Type B pancreatic cell (in vitro differentiated cells): ENCODE data around the gene KIFC1. TPM values are rescaled to one million over a fixed set of nuclear protein-coding genes. Genes with fewer than 3 reads are reported as not detected.
"Not testable (repeated sequence)": the region's sequence is repeated elsewhere in the genome, so short reads cannot be mapped to it uniquely, and the experiment has no call there.

Experiments used
- DNase-seq: peaks from one replicate; pipeline ENCODE4 v3.0.0; 2021; ENCODE audit warnings: mixed read lengths; ENCODE audit not compliant: unreplicated experiment; ENCODE audit errors: extremely low spot score
- H3K27ac Mint-ChIP-seq: 2 replicates; pipeline ENCODE4 v1.8.0; 2021; ENCODE audit warnings: mild to moderate bottlenecking, mixed read lengths
- H3K27me3 Mint-ChIP-seq: 2 replicates; pipeline ENCODE4 v1.8.0; 2021; ENCODE audit warnings: mixed read lengths
- H3K36me3 Mint-ChIP-seq: 2 replicates; pipeline ENCODE4 v1.8.0; 2021; ENCODE audit warnings: mixed read lengths
- H3K4me1 Mint-ChIP-seq: one replicate; pipeline ENCODE4 v1.8.0; 2021; ENCODE audit warnings: mixed read lengths; ENCODE audit not compliant: unreplicated experiment
- H3K4me3 Mint-ChIP-seq: 2 replicates; pipeline ENCODE4 v1.8.0; 2021; ENCODE audit warnings: mild to moderate bottlenecking, mixed read lengths
- H3K9me3 Mint-ChIP-seq: 2 replicates; pipeline ENCODE4 v1.8.0; 2021; ENCODE audit warnings: mixed read lengths
- CTCF ChIP-seq: fragments of 200-600 bp; sonication (generic); conservative IDR thresholded peaks from 2 replicates; pipeline ENCODE4 v1.5.0; 2021; ENCODE audit warnings: antibody characterized with exemption, mild to moderate bottlenecking
- total RNA-seq: library from RNA; stranded (reverse); gene quantifications from 2 replicates; pipeline ENCODE4 v1.2.1, GENCODE V29; 2021; ENCODE audit warnings: low replicate concordance

Gene KIFC1
- total RNA-seq, 1 donor from 2014 or later: 67.7 TPM

DNA sequence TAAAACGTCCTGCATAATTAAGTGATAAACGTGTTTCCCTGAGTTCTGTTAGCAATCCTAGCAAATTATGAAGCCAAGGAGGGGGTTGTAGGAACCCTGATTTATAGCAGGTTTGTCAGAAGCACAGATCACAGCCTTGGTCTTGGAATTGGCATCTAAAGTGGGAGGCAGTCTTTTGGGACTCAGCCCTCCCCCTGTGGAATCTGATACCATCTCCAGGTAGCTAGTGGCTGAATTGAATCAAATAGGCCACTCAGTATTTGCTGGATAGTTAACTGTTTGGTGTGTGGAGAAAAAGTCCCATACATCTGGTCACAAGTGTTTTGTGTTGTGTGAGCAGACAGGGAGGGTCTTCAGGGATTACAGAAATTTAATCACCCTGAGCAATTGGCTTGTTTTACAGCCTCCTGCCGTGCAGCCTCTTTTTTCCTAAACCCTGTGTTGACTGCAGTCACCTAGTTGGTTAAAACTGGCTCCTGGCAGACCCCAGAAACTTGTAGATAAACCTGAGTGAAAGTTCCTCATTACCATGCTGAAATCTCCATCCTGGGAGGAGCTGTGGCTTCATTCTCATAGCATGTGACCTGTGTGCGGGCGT is 19.0 kb upstream of the KIFC1 start:
- DNase-seq: no peak
- H3K4me3 Mint-ChIP-seq: no peak overlapping the region
- no peak overlapping the region for H3K27ac Mint-ChIP-seq

GRCh38 chr6:33373960-33374910 is 17.4 kb upstream of the KIFC1 start:
- peaks cover 21% of the 10 kb centered on the region for H3K4me1 Mint-ChIP-seq
- TF ChIP-seq CTCF: no peak
- no peak overlapping the region for H3K4me3 Mint-ChIP-seq
- peak overlapping the region; percentile 70 for H3K27ac Mint-ChIP-seq
- DNase-seq: no peak
- H3K36me3 Mint-ChIP-seq: no peaks in the 10 kb centered on the region
- no peaks in the 10 kb centered on the region for H3K27me3 Mint-ChIP-seq
- no peaks in the 10 kb centered on the region for H3K9me3 Mint-ChIP-seq

More for the DNA sequence above, 19.0 kb upstream of the KIFC1 start:
- H3K9me3 Mint-ChIP-seq: no peaks in the 10 kb centered on the region
- H3K27me3 Mint-ChIP-seq: no peaks in the 10 kb centered on the region
- TF ChIP-seq CTCF: no peak
- H3K4me1 Mint-ChIP-seq: peaks cover 21% of the 10 kb centered on the region
- H3K36me3 Mint-ChIP-seq: no peaks in the 10 kb centered on the region

GRCh38 chr6:33375143-33375671 is 16.4 kb upstream of the KIFC1 start:
- H3K9me3 Mint-ChIP-seq: no peaks in the 10 kb centered on the region
- H3K27ac Mint-ChIP-seq: no peak overlapping the region
- DNase-seq: no peak
- no peak overlapping the region for H3K4me3 Mint-ChIP-seq
- no peaks in the 10 kb centered on the region for H3K36me3 Mint-ChIP-seq
- no peak for TF ChIP-seq CTCF
- no peaks in the 10 kb centered on the region for H3K27me3 Mint-ChIP-seq
- H3K4me1 Mint-ChIP-seq: peaks cover 21% of the 10 kb centered on the region

DNA sequence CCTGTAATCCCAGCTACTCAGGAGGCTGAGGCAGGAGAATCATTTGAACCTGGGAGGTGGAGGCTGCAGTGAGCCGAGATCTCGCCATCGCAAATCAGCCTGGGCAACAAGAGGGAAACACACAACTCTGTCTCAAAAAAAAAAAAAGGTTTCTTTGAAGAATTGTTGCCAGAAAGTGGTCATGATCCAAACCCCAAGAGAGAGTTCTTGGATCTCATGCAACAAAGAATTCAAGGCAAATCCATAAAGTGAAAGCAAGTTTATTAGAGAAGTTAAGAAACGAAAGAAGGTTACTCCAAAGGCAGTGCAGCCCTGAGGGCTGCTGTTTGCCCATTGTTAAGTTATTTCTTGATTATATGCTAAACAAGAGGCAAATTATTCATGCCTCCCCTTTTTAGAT is 14.5 kb upstream of the KIFC1 start:
- peaks cover 21% of the 10 kb centered on the region for H3K4me1 Mint-ChIP-seq
- no peak for TF ChIP-seq CTCF
- no peak overlapping the region for H3K4me3 Mint-ChIP-seq
- H3K9me3 Mint-ChIP-seq: no peaks in the 10 kb centered on the region
- H3K27me3 Mint-ChIP-seq: no peaks in the 10 kb centered on the region
- no peak for DNase-seq
- H3K27ac Mint-ChIP-seq: no peak overlapping the region
- H3K36me3 Mint-ChIP-seq: no peaks in the 10 kb centered on the region

DNA sequence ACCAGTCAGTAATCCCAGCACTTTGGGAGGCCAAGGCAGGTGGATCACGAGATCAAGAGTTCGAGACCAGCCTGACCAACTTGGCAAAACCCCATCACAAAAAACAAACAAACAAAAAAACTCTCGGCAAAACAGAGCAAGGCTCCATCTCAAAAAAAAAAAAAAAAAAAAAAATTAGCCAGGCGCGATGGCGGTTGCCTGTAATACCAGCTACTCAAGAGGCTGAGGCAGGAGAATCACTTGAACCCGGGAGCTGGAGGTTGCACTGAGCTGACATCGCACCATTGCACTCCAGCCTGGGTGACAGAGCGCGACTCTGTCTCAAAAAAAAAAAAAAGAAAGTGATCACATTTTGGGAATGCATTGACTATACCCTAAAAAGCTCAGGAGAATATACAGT is 12.4 kb upstream of the KIFC1 start:
- not testable (repeated sequence) for H3K27ac Mint-ChIP-seq, H3K4me1 Mint-ChIP-seq, H3K36me3 Mint-ChIP-seq, H3K9me3 Mint-ChIP-seq, DNase-seq, H3K4me3 Mint-ChIP-seq, H3K27me3 Mint-ChIP-seq
